ENCODE measurements around the gene PARVG.
A peak's percentile ranks its signal among the peaks of the same experiment; 100 is the strongest.

Gene PARVG

DNA sequence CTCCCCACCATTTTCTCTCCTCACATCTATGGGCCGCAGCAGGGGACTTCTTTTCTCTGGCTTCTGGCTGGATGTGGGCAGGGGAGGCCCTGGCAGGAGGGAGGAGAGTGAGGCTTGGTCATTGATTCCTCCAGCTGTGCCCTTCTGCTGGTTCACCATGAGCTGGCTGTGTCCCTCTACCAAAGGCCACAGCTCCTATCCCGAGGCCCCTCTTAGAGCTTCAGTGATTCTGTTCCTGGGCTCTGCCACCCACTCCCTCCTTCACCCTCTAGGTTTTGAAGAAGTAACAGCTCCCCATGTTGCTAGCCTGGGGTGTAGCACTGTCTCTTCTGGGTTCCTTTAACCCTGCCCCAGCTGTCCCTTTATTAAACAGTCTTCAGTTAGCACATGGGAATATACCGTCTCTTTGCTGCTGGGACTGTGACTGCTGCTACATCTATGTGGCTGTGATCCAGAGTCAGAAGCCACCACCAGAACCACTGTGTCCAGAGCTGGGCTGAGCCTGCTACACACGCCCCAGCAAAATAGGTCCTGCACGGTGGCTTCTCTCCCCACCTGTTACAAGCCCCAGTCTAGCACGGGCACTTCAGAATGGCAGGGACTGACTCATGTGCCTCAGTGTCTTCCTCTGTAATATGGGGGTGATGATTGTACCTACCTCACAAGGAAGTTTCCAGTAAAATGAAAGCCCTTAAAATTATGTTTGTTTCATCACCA is 578 bp upstream of the PARVG start:
- no peak for DNase-seq (ENCODE audit: low spot score)

DNA sequence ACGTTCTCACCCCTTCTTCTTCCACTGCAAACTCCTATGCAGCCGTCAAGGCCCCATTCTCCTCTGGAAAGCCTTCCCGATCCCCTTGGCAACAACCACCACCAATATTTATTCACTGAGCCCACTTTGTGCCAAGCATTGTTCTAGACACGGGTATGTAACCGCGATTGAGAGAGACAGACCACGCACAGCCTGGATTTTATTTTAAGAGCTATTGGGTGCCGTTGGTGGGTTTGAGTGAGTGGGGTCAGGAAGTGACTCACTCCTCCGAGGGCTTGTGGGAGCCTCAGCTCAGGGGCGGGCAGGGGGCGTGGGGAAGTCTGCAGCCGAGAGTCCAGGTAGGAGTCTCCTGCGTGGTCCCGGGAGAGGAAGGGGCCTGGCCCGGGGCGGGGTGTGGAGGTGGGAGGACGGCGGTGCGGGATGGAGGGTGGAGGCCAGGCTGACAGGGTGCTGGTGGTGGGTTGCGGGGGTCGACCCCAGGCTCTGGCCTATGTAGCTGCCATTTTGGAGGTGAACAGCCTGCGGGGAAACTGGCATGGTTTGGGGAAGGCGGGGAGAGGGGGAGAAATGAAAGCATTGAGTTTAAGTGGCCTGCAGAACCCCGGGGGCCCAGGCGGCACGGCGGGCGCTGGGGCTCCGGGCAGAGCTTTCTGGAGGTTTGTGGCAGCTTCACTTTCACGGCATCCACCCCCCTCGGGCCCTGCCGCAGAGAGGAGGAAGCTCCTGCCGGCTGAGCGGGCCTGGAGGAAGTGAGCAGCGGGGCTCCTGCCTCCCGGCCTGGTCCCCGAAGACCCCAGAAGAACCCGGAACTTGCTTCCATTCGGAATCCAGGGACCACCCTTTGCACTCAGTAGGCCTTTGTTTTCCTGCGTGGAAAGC is 547 bp downstream of the PARVG start:
- no peak for DNase-seq (ENCODE audit: low spot score)

DNA sequence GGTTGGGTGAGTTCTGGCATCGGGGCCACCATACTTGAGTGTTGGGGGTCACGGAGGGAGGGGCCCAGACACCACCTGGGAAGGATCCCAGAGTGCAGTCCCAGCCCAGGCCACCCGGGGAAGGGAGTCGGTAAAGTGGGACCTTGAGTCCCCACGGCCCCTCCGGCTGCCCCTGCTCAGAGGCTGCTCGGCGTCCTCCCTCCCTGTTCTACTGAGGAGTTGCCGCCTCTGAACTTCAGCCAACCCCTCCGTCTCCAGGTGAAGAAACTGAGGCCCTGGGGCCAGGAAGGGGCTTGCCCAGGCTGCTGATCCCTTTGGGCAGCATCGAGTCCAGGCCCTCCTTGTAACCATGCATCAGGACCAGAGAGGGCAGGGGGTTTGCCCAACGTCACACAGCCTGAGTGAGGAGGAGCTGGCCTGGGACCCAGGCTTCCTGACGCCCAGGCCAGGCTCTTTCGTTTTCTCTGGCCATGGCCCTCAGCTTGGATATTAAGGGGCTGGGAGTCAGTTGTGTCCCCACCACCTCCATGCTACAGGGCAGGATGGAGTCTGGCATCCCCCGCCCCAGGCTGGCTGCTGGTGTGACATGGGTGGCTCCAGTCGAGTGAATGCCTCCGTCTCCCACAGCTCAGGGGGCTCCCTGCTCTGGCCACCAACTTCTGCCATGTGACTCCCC is 1.3 kb downstream of the PARVG start:
- DNase-seq (ENCODE audit: low spot score) = no peak

DNA sequence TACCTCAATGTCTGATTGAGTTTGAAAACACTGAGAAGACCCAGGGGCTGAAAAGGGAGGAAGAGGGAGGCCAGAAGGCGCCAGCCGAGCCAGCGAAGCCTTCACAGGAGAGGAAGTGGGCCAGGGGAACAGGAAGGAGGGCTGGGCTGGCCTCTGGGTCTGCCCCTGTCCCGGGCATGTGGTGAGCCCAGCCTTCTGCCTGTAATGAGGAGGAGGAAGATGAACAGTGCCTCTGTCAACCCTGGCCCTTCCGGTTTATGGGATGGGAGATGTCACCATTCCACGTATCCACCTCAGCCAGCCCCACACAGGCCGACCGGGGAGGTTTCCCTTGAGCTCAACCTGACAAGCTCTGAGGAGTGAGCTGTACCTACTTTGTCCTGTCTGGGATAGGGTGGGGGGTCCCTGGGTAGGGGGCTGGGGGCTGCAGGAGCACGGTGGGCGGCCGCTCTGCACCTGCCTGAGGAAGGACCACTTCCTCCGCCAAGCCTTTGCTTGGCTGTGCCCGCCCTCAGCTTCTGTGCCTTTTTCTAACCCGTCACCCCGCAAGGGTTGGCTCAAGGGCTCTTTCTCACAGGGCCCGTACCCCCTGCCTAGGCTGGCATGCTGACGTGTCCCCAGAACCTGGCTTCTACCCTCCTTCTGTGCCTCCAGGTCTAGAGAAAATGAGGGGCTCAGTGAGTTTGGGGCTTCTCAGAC is 2.0 kb downstream of the PARVG start:
- no peak for DNase-seq (ENCODE audit: low spot score)

DNA sequence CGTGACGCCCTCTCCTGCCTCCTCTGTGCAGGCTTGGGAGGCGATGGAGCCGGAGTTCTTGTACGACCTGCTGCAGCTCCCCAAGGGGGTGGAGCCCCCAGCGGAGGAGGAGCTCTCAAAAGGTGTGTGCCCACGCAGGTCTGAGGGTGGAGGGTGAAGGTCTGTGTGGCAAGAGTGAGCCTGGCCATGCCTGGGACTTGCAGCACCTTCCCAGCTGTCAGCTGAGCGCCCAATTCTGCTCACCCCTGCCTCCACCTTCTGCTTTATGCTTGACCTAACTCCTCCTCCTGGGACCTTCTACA is 2.5 kb downstream of the PARVG start:
- no peak for DNase-seq (ENCODE audit: low spot score)

DNA sequence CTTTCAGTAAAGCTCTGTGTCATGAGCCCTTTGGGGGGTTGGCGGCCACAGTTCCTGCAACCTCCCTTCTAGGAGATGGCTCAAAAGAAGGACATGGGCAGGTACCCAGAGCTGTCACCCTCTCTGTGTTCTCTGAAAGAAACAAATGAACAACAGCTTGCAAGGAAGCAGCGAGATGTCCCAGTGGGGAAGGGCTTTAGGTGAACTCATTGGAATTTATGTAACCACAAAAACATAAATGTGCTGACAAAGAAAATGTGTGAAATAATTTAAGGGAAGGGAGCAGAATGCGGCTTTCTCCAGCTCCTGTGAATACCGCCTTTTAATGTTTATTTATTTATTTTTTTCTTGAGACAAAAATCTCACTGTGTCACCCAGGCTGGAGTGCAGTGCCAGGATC is 3.3 kb downstream of the PARVG start:
- DNase-seq (ENCODE audit: low spot score) = no peak

DNA sequence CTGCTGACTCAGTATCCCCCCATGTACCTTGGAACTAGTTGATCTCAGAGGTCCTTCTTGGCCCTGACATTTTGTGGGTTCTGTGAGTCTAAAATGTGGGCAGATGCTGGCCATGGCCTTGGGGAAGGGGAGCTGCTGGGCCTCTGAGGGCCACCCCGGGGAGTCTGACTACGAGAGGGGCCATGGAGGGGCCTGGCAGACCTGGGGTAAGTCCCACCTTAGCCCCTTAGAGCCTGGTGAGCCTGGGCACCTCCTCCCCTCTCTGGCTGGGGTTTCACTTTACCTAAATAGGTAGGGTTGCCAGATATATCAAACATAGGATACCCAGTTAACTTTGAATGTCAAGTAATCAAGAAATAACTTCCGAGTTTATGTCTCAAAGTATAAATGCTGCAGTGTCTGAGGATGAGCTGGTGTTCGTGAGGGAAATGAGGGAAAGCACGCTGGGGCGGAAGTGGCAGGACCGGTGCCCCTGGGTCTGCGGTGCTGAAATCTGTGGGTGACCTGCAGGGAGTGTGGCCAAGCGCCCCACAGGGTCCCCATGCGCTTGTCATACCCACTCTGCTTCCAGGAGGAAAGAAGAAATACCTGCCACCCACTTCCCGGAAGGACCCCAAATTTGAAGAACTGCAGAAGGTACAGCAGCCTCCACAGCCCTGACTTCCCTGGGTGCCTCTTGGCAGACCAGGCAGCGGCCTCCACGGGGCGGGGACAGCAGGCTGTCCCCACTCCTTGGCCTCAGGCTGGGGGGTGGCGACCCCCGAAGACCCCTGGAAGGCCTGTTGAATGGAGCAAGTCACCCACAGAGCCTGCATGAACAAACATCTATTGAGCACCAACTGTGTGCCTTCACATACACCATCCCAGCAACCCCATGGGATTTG is 4.8 kb downstream of the PARVG start:
- DNase-seq (ENCODE audit: low spot score) = no peak

DNA sequence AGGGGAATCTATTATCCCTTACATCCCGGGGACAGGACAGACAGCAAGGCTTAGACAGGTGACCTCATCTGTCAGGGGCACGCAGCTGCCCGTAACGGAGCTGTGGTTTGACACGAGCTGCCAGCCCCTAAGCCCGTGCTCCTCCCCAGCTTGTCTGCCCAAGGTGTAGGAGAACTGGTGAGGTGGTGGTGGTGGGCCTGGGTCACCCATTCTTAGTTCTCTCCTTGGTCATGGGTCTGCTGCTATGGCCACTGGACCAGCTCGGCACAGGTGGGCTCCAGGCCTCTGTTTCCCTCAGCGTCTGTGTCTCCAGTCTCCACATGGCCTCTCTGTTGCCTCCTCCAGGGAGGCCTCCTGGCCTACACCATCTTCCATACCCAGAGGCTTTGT is 5.4 kb downstream of the PARVG start:
- no peak for DNase-seq (ENCODE audit: low spot score)

DNA sequence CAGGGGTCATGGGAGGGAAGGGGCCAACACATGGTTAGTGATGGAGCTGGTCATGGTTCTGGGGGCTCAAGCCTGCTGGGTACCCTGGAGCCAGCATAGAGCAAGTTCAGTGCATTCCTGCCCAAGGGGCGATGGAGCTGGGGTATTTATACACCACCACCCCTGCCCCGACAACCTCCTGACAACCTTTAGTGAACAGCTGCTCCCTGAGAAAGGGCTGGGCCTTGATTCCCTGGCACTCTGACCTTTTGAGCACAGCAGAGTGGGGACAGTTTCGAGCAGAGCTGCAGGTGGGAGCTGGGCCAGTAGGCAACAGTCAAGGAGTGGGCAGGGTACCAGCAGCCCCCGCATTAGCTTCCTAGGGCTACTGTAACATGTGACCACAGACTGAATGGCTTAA is 6.0 kb downstream of the PARVG start:
- DNase-seq (ENCODE audit: low spot score) = no peak

DNA sequence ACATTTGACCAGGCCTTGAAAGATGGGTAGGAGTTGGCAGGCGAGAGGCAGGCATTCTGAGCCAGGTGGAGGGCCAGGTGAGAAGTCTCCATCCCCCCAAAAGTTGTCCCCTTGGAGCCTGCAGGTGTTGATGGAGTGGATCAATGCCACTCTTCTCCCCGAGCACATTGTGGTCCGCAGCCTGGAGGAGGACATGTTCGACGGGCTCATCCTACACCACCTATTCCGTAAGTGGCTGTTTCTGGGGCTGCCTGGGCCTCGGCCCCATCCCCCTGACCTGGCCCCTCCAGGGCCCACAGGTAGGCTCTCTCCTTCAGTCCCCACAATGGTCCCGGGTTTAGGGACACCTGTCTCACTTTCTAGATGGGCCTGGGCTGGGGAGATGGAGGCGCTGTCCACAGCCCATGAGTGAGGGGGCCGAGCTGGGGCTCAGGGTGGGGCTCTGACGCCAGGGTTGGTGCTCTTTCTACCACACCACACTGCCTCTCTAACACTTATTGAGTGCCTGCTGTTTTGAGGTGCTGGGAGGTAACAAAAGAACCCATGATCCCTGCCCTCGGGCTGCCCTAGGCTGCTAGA is 7.0 kb downstream of the PARVG start:
- DNase-seq (ENCODE audit: low spot score) = no peak

DNA sequence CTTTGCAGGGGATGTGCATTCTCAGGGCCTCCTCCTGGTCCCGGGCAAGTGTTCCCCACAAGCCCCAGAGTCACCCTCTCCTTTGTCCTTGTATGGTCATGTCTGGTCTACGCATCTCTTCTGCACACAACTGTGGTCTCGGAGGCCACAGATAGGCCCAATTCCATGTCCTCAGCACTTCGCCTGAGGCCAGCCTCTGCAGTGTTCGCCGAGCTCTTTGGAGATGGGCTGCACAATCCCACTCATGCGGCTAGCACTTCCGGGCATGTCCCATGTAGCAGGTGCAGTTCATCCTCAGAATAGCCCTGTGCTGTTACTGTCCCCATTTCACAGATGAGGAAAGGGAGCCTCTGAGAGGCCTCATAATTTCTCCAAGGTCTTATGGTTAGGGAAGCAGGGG is 7.6 kb downstream of the PARVG start:
- DNase-seq (ENCODE audit: low spot score) = no peak

DNA sequence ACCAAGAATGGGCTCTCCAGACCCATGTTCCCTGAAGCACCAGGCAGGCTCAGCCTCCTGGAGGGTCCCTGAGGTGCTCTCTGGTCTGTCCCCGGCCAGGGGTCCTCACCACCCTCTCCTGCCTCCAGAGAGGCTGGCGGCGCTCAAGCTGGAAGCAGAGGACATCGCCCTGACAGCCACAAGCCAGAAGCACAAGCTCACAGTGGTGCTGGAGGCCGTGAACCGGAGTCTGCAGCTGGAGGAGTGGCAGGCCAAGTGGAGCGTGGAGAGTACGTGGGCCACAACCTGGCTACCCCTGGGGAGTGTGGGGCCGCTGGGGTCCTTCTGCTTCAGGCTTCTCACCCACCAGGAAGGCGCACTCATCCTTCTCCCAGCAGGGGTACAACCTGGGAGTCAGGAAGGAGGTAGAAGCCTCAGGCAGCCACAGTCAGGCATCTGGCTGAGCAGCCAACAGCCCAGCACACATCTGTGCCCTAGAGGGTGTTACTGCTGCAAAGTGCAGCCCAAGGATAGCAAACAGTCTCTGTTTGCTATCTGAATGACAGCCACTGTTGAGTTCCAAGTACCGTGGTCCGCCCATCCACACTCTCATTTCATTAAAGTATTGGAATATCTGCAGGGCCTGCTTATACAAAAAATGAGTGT is 8.4 kb downstream of the PARVG start:
- no peak for DNase-seq (ENCODE audit: low spot score)

DNA sequence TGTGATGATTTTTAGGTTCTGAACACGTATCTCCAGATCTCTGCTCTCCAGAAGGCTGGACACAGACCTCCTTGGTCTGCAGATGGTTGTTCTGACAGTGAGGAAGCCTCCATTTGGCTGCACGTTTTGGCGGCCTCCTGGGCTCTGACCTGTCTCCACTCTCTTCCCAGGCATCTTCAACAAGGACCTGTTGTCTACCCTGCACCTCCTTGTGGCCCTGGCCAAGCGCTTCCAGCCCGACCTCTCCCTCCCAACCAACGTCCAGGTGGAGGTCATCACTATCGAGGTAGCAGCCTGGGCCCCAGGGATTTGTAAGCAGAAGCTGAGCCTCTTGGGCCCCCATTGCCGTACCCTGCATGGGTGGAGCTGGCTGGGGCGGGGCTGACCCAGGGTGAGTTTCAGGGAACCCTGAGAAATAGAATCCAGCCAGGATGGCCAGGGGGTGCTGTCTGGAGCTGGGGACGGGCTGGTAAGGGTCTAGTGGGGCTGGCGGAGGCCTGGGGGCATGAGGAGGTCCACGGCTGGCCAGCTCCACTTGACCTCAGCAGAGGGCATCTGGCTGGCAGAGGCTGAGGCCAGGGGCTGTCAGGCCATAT is 9.8 kb downstream of the PARVG start:
- DNase-seq (ENCODE audit: low spot score) = no peak

DNA sequence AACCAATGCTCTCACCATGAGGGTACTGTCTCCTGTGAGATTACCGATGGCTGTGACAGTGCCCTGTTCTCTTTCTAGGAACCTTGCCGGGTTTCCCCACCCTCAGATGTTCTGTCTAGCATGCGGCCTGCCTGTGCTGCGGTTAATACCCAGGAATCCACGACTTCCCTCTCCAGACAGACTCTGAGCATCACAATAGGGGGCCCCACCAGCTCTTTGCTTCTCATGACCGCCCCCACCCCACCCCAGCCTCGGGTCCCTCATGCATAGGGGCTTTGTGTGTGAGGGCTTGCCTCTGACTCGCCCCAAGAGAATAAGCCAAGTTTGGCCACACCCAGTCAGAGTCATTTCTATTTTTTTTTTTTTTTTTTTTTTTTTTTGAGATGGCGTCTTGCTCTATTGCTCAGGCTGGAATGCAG is 10.3 kb downstream of the PARVG start:
- no peak for DNase-seq (ENCODE audit: low spot score)

DNA sequence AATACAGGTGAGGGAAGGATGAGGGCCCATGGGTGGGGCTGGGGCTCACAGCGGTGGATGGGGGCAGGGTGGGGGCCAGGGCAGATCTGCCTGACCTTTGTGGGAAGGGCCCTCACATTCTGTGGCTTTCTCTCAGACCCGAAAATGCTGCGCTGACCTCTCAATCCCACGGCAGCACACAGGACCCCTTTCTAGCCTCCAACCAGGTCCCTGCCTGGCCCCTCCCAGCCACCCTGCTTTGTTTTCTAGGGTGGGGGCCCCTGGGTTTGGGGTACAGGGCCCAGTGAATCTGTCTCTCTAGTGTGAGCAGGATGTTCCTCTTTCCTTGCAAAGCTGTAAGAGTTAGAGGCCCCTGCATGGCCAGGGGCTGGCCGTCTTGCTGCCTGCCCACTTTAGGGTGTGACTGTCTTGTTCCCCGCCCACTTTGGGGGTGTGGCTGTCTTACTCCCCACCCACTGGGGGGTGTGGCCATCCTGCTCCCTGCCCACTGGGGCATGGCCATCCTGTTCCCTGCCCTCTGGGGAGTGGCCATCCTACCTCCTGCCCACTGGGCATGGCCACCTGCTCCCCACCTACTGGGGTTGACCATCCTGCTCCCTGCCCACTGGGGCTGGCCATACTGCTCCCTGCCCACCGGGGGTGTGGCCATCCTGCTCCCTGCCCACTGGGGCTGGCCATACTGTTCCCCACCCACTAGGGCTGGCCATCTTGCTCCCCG is 11.5 kb downstream of the PARVG start:
- peak; percentile 7 for DNase-seq (ENCODE audit: low spot score)

DNA sequence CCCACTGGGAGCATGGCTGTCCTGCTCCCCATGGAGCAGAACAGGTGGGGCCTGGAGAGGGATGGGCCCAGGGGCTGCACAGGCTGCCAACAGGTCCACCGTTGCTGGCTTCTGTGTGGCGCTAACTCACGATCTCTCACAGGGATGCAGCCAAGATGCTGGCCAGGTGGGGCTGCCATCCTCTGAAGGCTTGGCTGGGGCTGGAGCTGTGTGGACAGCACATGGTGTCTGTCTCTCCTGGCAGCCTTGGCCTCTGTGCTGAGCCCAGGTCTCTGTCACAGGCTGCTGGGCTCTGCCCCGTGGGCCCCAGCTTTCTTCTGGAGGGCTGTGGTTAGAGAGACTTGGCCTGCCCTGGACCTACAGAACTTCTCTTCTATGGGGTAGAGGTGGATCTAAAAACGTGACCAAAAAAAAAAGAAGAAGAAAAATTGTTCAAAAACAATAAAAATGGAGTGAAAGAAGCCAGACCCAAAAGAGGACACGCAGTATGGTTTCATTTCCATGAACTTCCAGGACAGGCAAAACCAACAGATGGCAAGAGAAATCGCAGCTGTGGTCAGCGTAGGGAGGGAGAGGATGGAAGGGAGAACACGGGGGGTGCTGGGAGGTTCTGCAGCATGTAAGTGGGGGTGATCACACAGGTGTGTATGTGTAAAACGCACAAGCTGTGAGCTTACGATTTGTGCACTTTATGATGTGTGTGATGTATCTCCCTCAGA is 12.2 kb downstream of the PARVG start:
- DNase-seq (ENCODE audit: low spot score) = no peak

DNA sequence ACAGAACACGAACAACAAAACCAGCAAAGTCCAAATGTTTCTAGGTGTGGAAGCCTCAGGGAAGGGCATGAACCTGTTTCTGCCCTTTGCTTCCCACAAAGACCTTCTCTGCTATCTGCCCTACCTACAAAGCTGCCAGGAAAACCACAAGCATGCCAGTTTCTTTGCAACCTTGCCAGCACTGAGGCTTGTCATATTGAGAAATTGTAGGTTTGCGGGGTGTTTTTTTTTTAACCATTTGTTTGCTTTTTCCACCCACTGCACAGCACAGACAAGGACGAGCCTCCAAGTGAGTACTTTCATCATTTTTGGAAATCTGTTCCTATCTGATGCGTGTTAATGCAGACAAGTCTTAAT is 12.8 kb downstream of the PARVG start:
- no peak for DNase-seq (ENCODE audit: low spot score)

DNA sequence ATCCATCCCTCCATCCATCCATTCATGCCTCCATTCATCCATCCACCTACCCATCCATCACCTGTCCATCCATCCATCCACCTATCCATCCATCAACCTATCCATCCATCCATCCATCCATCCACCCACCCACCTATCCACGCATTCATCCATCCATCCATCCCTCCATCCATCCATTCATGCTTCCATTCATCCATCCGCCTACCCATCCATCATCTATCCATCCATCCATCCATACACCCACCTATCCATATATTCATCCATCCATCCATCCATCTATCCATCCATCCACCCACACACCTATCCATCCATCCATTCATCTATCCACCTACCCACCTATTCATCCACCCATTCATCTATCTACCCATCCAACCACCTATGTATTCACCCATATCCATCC is 13.8 kb downstream of the PARVG start:
- no peak for DNase-seq (ENCODE audit: low spot score)

Data from RKO (cell line).